GM15510 (cell line): ENCODE results near the gene ACP7.

Source experiments
- POLR2A ChIP-seq: IDR thresholded peaks from 3 replicates; pipeline ENCODE4 v1.6.1; 2011; ENCODE audit warnings: borderline replicate concordance; ENCODE audit not compliant: insufficient read length; ENCODE audit errors: extremely low read depth

ACP7 gene

DNA sequence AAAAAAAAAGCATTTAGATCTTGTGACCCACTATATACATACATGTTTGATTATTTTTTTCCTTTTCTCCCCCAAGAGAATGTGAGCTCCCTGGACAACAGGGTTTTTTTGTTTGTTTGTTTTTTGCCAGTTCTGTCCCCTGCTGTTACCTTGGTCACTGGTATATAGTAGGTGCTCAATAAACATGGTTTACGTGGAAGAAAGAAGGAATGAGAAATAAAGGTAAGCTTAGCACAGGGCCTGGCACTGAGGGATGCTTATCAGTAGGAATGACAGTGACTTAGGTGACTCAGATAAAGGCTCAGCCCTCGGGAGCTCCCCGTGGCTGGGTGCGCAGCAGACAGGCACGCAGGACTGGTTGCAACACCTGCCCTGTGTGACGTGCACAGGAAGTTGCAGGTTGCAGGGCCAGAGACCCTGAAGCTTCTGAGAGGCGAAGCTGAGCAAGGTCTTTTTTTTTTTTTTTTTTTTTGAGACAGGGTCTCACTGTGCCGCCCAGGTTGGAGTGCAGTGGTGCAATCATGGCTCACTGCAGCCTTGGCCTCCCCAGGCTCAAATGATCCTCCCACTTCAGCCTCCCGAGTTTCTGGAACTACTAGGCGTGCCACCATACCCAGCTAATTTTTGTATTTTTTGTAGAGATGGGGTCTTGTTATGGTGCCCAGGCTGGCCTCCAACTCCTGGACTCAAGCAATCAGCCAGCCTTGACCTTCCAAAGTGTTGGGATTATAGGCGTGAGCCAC, 31.1 kb downstream of the ACP7 start:
- TF ChIP-seq POLR2A = no peak

DNA sequence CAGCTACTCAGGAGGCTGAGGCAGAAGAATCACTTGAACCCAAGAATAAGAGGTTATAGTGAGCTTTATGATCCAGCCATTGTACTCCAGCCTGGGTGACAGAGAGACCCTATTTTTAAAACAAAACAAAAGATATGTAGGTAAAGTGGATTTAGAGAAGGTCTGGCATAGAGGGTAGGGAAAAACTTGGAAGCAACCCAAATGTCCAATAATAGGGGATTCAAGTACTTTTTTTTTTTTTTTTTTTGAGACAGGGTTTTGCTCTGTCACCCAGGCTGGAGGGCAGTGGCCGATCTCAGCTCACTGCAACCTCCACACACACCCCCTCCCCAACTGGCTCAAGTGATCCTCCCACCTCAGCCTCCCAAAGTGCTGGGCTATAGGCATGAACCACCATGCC, 35.7 kb downstream of the ACP7 start:
- no peak for TF ChIP-seq POLR2A

DNA sequence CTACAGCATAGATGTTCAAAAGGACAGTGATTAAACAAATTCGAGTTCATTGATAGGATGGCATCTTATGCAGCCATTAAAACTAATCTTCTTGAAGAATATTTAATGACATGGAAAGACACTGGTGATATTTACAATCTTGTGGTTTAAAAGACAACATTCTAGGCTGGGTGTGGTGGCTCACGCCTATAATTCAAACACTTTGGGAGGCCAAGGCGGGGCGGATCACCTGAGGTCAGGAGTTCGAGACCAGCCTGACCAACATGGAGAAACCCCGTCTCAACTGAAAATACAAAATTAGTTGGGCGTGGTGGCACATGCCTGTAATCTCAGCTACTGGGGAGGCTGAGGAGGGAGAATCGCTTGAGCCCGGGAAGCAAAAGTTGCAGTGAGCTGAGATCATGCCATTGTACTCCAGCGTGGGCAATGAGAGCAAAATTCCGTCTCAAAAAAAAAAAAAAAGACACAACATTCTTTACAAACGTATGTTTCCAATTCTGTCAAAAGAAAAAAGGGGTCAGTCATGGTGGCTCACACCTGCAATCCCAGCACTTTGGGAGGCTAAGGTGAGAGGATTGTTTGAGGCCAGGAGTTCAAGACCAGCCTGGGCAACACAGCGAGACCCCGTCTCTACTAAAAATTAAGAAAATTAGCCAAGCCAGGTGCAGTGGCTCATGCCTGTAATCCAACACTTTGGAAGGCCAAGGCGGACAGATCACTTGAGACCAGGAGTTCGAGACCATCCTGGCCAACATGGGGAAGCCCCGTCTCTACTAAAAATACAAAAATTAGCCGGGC, 39.0 kb downstream of the ACP7 start:
- TF ChIP-seq POLR2A = no peak

DNA sequence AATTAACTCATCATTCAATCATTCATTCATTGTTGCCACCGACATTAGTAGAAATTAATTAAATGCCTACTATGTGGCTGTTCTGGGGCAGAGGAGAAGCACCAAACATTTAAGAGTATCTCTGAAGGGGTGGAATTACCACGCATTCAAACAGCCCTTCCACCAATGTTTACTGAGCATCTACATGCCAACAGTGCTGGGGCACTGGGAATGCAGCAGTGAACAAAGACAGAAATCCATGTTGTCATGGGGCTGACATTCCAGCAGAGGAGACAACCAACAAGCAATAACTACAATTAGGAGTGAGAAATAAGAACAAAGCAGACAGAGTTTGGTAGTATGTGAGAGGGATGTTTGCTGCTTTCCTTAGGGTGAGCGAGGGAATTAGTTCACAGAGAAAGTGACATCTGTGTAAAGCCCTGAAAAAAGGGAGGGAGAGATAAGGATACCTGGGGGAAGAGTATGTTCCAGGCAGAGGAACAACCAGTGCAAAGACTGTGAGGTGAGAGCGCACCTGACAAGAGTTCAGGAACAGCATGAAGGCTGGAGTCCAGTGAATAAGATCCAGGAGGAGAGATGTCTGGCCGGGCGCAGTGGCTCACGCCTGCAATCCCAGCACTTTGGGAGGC, 40.1 kb downstream of the ACP7 start:
- TF ChIP-seq POLR2A = no peak

DNA sequence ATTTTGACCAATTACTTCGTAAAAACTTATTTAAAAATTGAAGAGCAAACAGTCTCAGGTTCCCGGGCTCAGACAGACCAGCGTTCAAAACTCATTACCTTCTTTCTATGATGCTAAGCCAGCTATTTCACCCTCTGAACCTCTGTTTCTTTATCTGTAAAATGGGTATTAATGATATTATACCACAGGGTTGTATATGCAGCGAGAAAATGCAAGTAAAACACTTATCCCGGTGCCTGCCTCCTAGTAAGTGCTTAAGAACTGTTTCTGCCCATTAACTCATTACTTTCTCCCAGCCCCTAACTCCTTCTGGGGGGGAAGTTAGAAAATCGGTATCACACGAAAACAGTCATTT, 41.0 kb downstream of the ACP7 start:
- TF ChIP-seq POLR2A = no peak

DNA sequence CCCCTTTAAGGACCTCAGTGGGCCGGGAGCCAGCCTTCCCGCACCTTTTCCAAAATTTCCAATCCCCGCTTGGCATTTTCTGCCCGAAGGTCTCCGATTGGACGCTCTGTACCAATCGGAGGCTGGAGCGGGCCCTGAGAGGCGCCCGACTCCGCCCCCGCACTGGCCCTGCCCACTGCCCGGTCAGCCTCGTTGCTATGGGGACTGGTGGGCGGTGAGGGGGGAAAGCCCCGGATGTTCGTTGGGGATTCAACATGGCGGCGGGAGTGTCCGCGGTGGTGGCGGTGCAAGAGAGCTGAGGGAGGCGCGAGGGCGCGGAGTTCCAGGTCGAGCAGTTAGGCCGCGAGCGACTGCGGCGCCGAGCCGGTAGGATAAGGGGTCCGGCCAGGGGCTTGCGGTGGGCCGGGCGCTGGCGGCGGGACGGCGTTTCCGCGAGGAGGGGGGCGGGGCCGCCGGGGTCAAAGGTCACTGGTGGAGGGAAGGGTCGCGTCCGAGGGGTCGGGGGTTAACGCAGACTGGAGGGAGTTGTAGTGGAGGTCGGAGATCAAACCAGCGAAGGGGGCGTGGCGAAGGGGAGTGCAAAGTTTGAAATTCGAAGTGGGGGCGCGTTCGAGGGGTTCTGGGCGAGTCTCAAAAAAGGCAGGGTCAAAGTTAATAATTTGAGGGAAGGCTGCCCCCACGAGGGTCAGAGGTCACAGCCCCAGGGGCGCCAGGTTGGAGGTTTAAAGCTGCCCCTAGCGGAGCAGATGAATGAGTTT, 41.6 kb downstream of the ACP7 start, which contains the start of gene PAK4:
TSS of gene PAK4 (plus strand) at position 233 of the 758 bp plus-strand sequence. CDS start 43,768 bp downstream, outside the sequence.
- peak; percentile 78 for TF ChIP-seq POLR2A

DNA sequence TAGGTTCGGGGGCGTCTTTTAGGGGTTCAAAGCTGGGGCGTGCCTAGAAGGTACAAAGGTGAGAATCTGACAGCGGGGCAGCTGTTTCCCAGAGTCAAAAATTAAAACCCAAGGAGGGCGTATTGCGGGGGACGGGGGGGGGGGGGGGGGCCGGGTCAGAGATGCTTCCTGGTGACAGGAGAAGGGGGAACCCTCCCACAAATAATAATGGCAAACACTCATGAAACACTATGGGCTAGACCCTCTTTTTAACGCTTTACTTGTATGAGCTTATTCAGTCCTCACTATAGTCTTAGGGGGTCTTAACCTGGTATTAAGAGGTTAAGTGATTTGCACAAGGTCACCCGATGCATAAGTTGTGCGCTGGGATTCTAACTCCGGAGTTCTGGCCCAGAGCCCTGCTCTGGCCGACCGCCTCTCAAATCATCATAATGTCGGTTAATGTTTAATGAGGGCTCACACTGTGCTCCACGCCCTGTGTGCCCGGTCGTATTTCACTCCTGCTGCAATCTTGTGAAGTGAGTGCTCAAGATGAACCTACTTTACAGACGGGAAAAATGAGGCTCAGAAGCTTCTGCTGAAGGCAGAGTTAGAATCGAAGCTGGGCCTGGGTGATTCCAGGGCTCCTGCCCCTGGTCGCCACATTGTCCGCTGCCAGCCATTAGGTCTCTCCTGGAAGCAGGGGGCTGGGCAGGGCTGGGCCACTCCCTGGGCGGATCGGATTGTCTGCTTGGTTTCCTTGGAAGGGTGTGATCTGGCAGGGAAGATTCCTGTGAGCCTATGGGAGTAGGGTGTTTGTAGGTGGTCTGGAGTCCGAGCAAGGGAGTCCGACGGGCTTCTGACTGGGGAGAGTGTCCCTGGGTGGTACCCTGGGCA, 42.4 kb downstream of the ACP7 start:
- TF ChIP-seq POLR2A = no peak

DNA sequence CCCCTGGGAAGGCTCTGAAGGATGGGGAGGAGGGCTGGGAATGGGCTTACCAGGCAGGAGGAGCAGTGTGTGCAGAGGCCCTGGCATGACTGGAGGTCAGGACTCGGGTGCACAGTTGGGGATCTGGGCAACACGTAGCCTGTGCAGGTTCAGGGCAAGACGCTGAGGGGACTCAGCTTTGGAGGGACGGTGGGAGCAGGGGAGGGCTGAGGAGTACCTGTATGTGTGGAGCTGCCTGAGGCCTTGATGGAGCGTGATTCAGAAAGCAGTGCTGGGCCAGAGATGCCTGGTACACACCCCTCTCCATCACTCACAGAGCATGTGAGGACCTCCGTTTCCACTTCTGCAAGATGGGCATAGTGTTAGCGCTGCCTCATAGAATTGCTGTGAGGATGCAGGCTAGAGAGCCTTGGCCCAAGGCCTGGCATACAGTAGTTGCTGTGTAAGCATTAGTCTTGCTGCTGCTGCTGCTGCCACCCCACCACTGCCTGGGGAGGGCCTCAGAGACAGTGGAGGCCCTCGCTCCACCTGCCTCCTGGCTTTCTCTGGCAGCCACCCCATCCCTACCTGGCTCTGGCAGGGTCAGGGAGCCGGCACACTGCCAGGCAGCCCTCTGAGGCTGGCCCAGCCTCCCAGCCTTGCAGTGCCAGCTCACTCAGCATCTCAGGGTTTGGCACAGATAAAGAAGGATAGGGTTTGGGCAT, 43.8 kb downstream of the ACP7 start:
- TF ChIP-seq POLR2A = no peak

DNA sequence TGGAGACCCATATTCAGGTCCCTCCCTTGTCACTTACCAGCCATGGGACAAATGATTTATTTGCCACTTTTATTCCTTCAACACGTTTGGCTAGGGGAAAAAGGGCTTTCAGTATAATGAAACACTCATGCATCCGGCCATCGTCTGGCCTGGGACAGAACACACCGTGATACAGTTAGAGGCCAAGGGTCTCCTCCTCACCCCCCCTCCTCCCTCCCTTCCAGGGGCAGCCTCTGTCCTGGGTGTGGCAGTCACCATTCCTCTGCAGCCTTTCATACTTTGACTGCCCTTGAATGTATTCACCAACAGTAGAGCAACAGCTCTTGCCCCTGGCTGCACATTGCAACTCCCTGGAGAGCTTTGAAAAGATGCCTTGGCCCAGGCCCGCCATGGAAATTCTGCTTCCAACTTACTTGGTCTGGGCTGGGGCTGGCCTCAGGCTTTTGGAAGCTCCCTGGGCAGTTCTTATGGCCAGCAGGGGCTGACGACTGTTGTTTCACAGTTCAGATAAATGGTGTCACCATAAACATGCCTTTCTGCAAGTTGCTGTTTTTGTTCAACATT, 44.4 kb downstream of the ACP7 start:
- TF ChIP-seq POLR2A = no peak

DNA sequence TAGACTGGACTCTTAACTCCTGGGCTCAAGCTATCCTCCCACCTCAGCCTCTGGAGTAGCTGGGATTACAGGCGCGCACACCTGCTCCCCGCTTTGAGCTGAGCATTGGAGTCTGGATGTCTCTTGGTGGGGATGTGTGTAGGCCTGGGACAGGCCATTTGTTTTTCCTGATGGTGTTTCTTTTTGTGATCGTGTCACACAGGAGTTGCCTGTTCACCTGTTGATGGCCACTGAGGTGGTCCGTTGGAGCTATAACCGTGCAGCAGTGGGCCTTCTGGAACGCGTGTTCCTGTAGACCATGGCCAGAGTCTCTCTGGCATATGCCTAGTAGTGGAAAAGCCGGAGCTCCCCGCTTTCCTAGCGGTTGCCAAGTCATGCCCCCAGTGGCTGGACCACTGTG, 44.9 kb downstream of the ACP7 start:
- TF ChIP-seq POLR2A = no peak

DNA sequence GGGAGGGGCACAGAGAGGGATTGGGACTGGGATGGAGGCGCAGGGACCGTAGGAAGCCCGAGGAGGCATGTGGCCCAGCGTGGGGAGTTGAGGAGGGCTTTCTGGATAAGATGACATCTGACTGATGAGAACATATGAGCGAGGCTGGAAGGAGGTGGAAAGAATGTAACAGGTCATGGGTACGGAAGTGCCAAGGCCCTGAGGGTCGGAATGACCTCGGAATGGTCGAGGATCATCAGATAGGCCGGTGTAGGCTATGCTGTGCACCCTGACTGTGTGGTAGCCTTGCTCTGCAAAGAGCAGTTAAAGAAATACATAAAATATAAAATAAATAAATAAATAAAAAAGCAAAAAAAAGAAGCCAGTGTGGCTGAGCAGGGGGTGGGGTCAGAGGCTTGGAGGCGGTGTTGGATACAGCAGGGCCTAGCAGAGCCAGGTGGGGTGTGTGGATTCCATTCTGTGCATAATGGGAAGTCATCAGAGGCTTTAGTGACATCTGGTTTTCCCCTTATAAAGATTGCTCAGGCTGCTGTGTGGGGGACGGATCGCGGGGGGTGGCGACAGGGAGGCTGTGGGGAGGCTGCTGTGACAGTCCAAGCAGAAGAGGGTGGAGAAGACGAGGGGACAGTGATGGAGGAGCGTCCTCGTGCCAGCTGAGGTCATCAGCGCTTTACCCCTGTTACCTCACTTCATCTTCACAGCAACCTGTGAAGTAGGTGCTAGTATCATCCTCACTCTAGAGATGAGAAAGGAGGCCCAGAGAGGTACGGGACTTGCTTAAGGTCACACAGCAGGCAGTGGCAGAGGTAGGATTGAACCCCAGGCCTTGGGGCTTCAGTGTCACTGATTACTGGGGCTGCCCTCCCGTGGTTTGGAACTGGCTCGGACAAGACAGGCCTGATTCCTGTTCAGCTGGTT, 46.4 kb downstream of the ACP7 start:
- TF ChIP-seq POLR2A = no peak

DNA sequence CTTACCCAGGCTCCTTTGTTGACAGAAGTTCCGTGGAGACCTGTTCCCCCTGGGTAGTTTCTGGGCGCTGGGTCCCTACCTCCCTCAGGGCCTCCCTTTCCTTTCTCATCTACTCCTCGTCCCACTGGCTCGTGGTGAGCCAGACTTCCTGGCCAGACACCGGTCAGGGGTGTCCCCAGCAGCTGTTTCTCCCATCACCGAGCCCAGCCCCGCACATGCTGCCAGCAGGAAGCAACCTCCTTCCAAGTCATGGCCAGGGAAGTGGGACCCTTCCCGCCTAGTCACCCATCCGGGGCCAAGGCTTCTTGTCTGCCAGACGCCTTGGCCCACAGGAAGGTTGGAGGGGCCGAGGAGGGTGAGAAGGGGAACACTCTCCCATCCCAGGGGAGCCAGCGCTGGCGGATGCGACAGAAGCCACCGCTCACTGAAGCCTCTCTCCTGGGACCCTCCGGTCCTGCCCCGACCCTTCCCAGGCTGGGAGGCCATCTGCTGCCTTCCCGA, 47.1 kb downstream of the ACP7 start:
- TF ChIP-seq POLR2A = no peak
